ENCODE measurements around the gene NFIB.

DNA sequence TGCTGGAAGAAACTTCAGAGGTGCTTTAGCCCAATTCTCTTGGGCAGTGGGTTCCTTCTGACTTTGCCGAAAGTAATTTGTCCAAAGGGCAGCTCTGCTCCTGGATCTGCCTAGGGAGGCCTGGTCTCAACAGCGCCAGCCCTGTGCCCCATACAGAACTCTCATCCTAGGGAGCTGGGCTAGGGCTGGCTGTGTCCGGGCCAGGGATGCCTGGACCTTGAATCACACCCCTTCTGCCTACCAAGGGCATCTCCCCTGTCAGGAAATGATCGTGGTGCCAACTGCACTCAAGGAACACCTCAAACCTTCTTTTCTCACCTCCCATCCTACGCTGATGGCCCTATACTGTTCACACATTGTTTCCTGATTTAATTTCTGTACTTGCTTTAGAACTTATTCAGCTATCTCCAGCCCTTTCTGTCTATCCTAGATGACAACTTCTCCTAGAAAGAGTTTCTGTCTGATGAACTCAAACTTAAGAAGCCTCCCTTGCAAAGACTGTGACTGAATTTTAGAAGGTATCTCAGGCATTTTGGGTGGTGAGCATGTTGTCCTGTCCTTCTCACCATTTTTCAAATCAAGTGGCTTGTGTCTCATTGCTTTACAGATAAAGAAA, 37.4 kb upstream of the NFIB start:
- TF ChIP-seq EZH2 (IDR thresholded peaks at IDR 0.05; ENCODE audit: low read depth): no peak
- TF ChIP-seq, protein P1, sequence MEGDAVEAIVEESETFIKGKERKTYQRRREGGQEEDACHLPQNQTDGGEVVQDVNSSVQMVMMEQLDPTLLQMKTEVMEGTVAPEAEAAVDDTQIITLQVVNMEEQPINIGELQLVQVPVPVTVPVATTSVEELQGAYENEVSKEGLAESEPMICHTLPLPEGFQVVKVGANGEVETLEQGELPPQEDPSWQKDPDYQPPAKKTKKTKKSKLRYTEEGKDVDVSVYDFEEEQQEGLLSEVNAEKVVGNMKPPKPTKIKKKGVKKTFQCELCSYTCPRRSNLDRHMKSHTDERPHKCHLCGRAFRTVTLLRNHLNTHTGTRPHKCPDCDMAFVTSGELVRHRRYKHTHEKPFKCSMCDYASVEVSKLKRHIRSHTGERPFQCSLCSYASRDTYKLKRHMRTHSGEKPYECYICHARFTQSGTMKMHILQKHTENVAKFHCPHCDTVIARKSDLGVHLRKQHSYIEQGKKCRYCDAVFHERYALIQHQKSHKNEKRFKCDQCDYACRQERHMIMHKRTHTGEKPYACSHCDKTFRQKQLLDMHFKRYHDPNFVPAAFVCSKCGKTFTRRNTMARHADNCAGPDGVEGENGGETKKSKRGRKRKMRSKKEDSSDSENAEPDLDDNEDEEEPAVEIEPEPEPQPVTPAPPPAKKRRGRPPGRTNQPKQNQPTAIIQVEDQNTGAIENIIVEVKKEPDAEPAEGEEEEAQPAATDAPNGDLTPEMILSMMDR (conservative IDR thresholded peaks at IDR 0.05): no peak

Measured in PC-9 (cell line).